ENCODE results near the gene CROCC2. TPM values are rescaled to one million over a fixed set of nuclear protein-coding genes. Genes with fewer than 3 reads are reported as not detected.
A peak's percentile ranks its signal among the peaks of the same experiment; 100 is the strongest.

The CROCC2 gene
- total RNA-seq, 4 donors from 2014 or later, result 0.07 TPM; not detected in 3

GRCh38 chr2:240965905-240966456, 59.8 kb downstream of the CROCC2 start:
- TF ChIP-seq POLR2A (IDR thresholded peaks at IDR 0.05), result no peak
- TF ChIP-seq CTCF (IDR thresholded peaks at IDR 0.05 in 4 of 5, conservative IDR thresholded peaks at IDR 0.05 in 1 of 5), result no peak
- Histone ChIP-seq H3K4me1 (no peaks in the 10 kb centered on the region), H3K36me3 (no peaks in the 10 kb centered on the region), H3K9me3 (no peaks in the 10 kb centered on the region), H3K4me3 (no peak overlapping the region), H3K27ac (no peak overlapping the region), H3K27me3 (no peaks in the 10 kb centered on the region)
- peak in 1 of 2 donors; percentile 3 for DNase-seq
- in situ Hi-C loops (cut with MboI; ENCODE audit: low sequenced_read_pairs in 4 of 4), result no loop called here
- no peak for ATAC-seq
- intact Hi-C loops (cut with DNase I; ENCODE audit: low total_unique reads), result no loop called here

GRCh38 chr2:240966457-240966905, 60.3 kb downstream of the CROCC2 start:
- H3K36me3 ChIP-seq, result no peaks in the 10 kb centered on the region
- H3K27ac ChIP-seq, result no peak overlapping the region
- H3K27me3 ChIP-seq, result no peaks in the 10 kb centered on the region
- ATAC-seq, result no peak
- no peak overlapping the region for H3K4me3 ChIP-seq
- intact Hi-C loops (cut with DNase I; ENCODE audit: low total_unique reads), result no loop called here
- peak in 1 of 2 donors; percentile 6 for DNase-seq
- no peaks in the 10 kb centered on the region for H3K4me1 ChIP-seq
- in situ Hi-C loops (cut with MboI; ENCODE audit: low sequenced_read_pairs in 4 of 4), result no loop called here
- no peaks in the 10 kb centered on the region for H3K9me3 ChIP-seq
- TF ChIP-seq POLR2A (IDR thresholded peaks at IDR 0.05), result no peak
- no peak for TF ChIP-seq CTCF (IDR thresholded peaks at IDR 0.05 in 4 of 5, conservative IDR thresholded peaks at IDR 0.05 in 1 of 5)

DNA sequence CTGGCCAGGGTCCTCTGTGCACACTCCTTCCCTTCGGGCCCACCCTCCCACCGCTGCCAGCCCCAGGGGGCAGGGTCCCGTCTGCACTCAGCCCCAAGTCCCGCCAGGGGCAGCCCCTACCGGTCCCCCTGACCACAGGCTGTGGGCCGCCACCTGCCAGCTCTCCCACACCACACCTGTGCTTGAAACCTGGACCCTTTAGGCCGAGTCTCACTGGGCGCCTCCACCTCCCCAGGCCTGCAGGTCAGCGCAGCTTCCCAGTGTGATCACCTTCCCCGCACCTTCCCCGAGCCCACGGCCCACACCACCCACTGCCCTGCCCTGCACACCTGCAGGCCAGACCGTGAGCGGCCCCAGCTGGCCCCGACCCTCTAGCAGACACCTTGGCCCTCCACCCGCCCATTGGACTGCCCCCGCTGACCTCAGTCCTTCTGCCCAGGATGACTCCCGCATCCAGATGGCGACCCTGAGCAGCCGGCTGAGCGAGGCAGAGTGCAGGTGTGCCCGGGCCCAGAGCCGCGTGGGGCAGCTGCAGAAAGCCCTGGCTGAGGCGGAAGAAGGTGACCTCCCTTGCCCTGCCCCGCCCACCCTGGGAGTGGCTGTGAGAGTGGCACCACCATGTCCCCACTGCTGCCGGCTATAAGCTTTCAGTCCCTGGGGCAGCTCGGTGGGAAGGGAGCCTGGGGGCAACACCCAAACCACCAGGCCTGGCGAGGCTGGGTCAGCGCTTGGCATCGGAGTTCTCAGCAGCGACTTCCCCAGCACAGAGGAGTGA, 61.0 kb downstream of the CROCC2 start:
- no peaks in the 10 kb centered on the region for H3K9me3 ChIP-seq
- no peaks in the 10 kb centered on the region for H3K36me3 ChIP-seq
- no peaks in the 10 kb centered on the region for H3K27me3 ChIP-seq
- no peaks in the 10 kb centered on the region for H3K4me1 ChIP-seq
- in situ Hi-C loops (cut with MboI; ENCODE audit: low sequenced_read_pairs in 4 of 4) (no loop called here), intact Hi-C loops (cut with DNase I; ENCODE audit: low total_unique reads) (no loop called here)
- no peak for TF ChIP-seq CTCF (IDR thresholded peaks at IDR 0.05 in 4 of 5, conservative IDR thresholded peaks at IDR 0.05 in 1 of 5)
- TF ChIP-seq POLR2A (IDR thresholded peaks at IDR 0.05), result no peak
- no peak overlapping the region for H3K4me3 ChIP-seq
- DNase-seq, result peak in 1 of 2 donors; percentile 0
- ATAC-seq, result no peak
- no peak overlapping the region for H3K27ac ChIP-seq

- no peak for ATAC-seq
- Histone ChIP-seq H3K9me3 (no peaks in the 10 kb centered on the region), H3K4me1 (no peaks in the 10 kb centered on the region), H3K4me3 (no peak overlapping the region), H3K36me3 (no peaks in the 10 kb centered on the region), H3K27ac (no peak overlapping the region), H3K27me3 (no peaks in the 10 kb centered on the region)
- intact Hi-C loops (cut with DNase I; ENCODE audit: low total_unique reads) (no loop called here), in situ Hi-C loops (cut with MboI; ENCODE audit: low sequenced_read_pairs in 4 of 4) (no loop called here)
- TF ChIP-seq POLR2A (IDR thresholded peaks at IDR 0.05) (no peak), CTCF (IDR thresholded peaks at IDR 0.05 in 4 of 5, conservative IDR thresholded peaks at IDR 0.05 in 1 of 5) (no peak)
- DNase-seq, result peak in 1 of 2 donors; percentile 0
Observed at GRCh38 chr2:240967681-240968621, 61.8 kb downstream of the CROCC2 start.
